Kidney capillary endothelial cell (primary cell): ENCODE results near the gene EMILIN2.
A peak's percentile ranks its signal among the peaks of the same experiment; 100 is the strongest.

Experiments
- DNase-seq: peaks from one replicate; pipeline ENCODE4 v3.0.0-alpha.2; 2018; ENCODE audit warnings: low spot score

The EMILIN2 gene

GRCh38 chr18:2916184-2916583 lies 69.4 kb downstream of the EMILIN2 start:
- DNase-seq = no peak

DNA sequence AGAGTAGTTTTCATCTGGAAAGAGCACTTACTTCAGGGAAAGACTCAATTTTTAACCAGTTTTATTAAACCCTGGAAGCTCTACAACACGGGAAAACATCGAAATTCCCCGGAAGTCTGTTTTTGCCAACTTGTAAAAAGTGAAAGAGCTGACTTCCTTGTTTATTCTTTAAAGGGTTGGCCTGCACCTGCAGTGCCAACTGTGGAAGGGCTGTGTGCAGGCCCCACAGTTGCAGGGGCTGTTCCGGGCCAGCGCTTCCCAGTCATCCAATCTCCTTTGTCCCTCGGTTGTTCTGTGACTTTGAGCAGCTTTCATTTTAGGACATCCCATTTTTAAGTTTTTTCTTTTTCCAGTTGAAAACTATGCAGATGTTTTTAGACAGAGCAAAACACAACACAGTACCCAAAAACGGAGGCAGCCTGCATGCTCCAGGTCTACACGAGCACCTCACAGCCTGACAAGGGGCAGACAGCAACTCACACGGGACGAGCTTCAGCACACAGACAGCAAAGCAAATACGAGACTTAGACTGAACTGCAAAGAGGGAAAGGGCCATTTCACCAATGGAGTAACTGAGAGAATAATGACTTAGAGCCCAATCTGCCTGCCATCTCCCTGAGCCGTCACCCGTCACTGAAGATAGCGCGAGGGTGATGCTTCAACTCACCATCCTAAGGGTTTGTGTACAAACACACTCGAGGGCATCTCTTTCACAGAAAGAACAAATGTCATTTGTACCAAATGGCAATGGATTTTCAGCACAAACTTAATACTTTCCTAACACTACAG lies 70.6 kb downstream of the EMILIN2 start:
- no peak for DNase-seq

GRCh38 chr18:2918761-2919550 lies 72.2 kb downstream of the EMILIN2 start:
- DNase-seq = no peak

DNA sequence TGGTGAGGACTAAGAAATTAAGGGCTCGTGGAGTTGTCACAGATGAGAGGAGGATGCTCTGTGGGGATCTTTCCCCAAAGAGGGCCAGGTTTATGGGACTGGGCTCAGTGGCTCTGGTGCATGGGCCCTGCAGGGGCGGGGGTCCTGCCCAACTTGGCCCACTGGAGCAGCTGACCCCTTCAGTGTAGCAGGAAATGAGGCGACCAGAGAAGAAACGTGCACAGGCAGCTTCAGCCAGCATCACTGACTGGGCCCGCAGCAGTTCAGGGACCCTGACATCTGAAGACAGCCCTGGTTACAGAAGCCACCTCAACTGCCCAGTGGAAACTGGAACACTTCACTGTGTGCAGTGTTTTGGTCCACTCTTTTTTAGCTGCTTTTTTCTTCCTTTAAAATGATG lies 72.8 kb downstream of the EMILIN2 start:
- DNase-seq = no peak

DNA sequence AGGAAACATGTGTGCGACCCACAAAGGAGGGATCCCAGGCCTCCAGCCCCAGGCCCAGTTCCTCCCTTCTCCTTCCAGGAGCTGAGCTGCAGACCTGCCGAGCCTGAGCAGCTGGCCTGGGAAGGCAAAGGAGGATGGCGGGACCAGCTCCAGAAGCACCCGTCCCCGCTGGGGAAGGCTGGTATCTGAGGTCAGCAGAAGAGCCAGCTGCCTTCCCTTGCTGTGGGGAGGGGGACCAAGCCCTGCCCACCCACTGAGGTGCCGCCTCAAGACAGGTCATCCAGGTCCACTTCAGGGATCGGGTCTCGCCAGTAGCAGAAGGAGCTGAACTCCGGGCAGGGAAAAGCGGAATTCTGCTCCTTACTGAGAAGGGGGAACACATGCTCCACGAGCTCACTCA lies 73.2 kb downstream of the EMILIN2 start:
- no peak for DNase-seq

DNA sequence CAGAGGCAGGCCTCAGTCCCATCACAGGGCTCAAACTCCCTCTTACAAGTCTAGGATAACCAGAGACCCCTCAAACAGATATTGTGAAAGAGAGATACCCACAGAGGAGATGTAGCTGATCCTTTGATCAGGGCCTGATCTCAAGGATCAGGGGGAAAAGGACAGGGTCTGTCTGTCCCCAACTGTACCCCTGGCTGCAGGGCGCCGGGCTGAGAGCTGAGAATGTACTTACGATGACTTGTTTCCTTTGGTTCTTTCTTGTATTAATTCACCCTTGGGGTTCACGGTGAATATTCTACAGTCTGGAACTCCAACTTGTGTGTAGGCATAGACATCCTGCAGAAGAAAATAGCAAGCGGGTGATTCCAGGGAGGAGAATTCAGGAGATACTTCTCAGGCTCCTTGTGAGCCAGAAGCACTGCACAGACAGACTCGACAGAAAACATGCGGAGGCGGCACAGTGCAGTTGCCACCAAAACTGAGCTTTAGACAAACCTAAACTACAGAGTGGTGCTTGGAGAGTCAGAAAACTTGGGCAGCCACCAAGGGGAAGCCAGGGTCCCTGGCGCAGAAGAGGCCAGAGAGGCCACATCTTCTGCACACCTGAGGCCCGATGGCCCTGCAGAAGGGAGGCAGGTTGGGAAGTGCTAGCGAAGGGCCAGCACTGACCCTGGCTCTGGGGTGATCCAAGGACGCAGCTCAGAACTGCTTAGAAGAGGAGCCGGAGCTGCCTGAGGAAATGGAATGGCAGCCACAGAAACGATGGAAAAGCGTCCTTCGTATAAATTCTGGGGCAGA lies 73.9 kb downstream of the EMILIN2 start:
- no peak for DNase-seq

DNA sequence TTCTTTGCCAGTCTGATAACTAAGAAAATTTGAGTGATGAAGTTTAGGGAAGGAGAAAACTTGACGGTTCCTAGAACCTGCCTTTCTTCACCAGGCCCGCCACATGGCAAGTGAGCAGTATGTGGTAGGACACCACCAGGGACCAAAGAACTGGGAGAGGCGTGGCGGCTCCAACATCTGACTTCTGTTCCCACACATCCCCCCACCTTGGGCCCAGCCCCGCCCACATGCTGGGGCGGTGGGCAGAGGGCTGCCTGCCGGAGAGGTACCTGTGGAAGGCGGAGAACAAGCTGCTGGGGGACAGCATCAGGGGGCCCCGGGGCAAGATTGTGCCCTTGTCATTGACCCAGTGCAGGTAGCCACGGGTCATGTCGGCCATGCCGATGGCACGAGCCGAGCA lies 75.0 kb downstream of the EMILIN2 start:
- no peak for DNase-seq

GRCh38 chr18:2923464-2923863 lies 76.7 kb downstream of the EMILIN2 start:
- no peak for DNase-seq

DNA sequence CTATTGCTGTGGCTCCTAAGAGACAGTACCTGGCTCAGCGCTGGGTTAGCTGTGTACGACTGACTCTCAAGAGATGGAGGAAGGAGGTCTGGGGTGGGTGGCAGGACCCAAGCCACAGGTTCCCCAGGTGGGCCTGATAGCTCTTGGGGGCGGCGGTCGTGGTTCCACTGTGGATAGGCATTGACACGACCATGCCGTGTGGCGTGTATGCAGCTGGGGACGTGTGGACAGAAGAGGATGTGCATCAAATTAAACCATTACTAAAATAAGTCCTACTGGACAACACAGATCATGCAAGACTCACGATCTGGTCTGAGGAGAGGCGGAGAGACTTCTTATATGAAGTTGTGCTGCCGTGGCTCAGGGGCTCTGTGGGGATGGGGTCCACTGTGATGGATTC lies 78.1 kb downstream of the EMILIN2 start:
- no peak for DNase-seq

- no peak for DNase-seq
These were observed 79.7 kb downstream of the EMILIN2 start for GRCh38 chr18:2926528-2926927.

DNA sequence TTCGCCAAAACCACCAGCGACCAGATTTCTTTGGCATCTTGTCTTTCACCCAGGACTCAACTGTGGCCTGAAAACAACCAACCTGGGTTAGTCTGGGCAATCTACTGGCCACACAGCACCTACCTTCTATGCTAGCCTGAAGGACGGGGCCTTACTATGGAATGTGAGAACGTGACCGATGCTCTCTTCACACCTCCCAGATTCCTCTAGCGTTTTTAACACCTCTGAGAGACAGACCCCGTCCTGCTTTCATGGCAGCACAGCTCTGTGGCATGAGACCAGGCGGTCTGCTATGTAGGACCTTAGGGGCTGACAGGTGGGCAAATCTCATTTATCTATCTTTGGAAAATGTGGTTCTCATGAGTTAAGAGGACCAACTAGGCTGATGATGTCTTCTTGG lies 80.9 kb downstream of the EMILIN2 start:
- no peak for DNase-seq

DNA sequence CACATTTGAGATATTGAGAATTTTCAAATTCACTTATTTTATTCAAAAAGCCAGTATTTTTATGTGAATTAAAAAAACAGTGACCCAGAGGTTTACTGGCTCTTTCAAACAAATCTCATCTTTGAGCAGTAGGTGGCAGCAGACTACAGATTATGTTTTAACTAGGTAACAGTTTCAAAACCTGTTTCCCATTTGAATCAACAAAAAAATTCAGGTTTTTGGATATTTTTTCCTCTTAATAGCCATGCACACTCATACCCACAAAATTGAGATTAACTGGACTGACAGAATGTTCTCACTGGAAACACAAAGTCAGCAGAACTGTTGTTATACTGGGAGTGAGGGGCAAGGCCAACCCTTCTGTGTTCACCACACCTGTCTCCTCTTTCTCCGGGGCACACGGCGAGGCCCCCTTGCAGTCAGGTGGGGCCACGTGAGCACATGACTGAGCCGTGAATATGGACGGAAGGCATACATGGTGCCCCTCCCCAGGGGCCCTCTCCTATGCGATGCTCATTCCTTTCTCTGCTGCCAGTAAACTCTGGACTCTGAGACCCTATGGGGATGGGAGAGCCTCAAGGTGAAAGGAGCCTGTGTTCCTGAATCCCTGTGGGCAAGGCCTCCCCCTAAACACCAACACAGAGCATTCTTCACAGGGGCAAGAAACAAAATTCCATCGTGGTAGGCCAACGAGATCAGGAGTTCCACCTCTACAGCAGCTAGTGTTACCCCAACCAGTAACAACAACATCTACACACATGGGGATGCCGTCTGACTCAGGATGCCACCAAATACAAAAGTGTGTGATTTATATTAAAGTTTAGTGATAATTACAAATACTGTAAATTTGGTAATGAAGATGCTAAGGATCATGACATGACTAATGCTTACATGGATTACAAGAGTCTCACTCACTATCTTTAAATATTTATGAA lies 85.7 kb downstream of the EMILIN2 start:
- peak; percentile 66 for DNase-seq

DNA sequence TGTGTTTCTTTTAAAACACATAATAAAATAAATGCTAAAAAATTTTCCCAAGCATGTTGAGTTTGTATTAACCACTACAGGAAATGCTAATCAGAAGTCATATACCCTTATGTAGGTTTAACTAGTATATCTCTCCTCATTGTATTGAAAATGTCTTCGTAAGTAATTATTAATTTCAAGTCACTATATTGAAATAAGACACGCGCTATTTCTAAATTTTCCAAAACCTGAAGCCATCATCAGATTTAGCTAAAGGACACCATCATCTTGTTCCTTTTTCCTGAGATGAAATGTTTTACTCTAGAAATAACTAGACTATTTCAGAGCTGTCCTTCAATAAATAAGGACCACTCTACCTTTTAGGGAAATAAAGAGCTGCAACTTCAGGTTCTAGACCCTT lies 87.2 kb downstream of the EMILIN2 start:
- DNase-seq = no peak

DNA sequence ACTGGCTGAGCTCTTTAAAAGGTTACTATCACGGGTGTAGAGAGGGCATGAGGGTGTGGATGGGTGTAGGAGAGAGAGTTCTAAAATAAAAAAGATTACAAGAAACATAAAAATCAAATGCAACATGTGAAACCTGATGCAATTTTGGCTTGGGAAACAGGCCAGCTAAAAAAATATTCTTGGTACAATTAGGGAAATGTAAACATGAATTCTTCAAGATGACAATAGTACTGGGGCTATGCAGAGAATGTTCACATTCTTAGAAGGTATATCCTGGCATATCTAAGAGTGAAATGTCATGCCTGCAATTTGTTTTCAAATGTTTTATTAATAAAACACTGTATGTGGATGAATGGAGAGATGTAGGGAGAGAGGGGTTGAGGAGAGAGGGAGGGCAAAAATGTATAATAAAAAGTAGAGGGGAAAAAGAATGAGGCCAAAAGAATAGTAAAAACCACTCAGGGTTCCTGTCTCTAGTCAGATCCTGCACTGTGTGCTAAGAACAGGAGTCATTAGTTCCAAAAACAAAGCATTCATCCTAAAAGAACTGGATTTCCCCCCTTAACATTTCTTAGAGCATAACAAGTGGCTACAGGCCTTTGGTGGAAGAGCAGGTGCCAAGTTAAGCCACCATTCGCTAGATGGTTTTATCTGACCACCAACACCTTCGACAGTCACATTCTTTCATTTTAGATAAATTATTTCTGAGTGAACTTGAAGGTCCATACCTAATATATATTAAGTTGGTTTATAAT lies 88.8 kb downstream of the EMILIN2 start:
- DNase-seq = no peak

- no peak for DNase-seq
These were observed 92.5 kb downstream of the EMILIN2 start for GRCh38 chr18:2939317-2939716.

GRCh38 chr18:2948038-2948437 lies 101.2 kb downstream of the EMILIN2 start:
- no peak for DNase-seq

DNA sequence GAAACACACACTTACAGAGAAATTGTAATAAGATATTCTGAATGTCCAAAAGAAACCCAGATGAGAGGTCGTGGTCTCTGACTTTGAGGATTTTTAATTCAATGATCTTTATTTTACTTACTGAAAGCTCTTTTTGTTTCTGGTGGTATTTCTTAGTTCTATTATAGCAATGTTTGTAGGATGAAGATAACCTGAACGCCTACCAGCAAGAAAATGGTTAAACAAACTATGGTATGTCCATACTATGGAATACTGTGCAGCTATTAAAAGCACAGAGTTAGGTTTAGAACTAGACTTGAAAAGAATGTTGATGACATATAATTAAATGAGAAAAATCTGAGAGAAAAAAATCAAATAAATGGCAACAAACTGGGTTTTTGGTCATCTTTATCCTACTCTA lies 105.8 kb downstream of the EMILIN2 start:
- DNase-seq = no peak

- DNase-seq = no peak
These were observed 107.3 kb downstream of the EMILIN2 start for GRCh38 chr18:2953935-2954653.

- no peak for DNase-seq
These were observed 108.3 kb downstream of the EMILIN2 start for GRCh38 chr18:2954869-2955645.
